Panc1 (cell line): ENCODE data around the gene RABGAP1L.

ENCODE experiments used
- CTCF ChIP-seq: fragments of 450-650 bp; IDR thresholded peaks from 2 replicates; pipeline ENCODE4 v1.5.1; 2017; ENCODE audit warnings: mild to moderate bottlenecking
- POLR2AphosphoS5 ChIP-seq: IDR thresholded peaks from 2 replicates; pipeline ENCODE4 v1.6.1; 2012; ENCODE audit warnings: mild to moderate bottlenecking, low read depth, low read length, moderate library complexity
- REST ChIP-seq, 2 experiments: IDR thresholded peaks; 2 replicates each; pipeline ENCODE4 v1.6.1; 2011 to 2012; ENCODE audit warnings: low read depth in 2 of 2, control low read depth in 1 of 2, low read length in 1 of 2, mild to moderate bottlenecking in 1 of 2, moderate library complexity in 1 of 2; ENCODE audit not compliant: insufficient read depth in 1 of 2

GRCh38 chr1:174217248-174217647 lies 57.9 kb downstream of the RABGAP1L start:
- no peak for TF ChIP-seq CTCF
- TF ChIP-seq REST (IDR thresholded peaks at IDR 0.05; ENCODE audit: insufficient read depth in 1 of 2, low read depth in 2 of 2, low read length in 1 of 2): no peak
- no peak for TF ChIP-seq POLR2AphosphoS5
